ENCODE results near the gene TDP2.
"Not testable (repeated sequence)": the region's sequence is repeated elsewhere in the genome, so short reads cannot be mapped to it uniquely, and the experiment has no call there.

The TDP2 gene

DNA sequence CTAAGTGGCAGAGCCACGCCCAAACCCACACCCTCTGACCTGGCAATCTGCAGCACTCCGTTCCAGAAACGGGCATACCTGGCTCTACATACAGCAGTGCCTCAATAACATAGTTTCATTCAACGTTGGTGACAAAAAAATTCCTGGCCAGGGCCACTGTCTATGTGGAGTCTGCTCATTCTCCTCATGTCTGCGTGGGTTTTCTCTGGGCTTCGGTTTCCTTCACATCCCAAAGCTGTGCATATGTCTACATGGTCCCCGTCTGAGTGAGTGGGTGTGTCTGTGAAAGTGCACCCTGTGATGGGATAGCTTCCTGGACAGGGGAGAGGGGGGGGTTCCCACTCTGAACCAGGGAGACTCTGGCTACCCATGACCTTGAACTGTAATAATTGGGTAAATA lies 22.8 kb downstream of the TDP2 start:
- DNase-seq, result no peak

DNA sequence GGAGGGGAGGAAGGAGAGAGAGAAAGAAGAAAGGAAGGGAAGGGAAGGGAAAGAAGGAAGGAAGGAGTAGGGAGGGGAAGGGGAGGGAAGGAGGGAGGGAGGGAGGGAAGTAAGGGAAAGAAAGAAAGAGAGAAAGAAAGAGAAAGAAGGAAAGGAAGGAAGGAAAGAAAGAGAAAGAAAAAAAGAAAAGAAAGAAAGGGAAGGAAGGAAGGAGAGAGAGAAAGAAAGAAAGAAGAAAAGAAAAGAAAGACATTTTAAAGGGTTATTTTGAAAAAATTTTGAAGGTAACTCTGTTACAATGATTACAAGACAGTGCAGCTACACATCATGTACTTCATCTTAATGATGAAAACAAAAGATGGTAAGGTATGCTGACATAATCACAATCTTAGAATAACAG lies 24.6 kb downstream of the TDP2 start:
- no peak for DNase-seq

DNA sequence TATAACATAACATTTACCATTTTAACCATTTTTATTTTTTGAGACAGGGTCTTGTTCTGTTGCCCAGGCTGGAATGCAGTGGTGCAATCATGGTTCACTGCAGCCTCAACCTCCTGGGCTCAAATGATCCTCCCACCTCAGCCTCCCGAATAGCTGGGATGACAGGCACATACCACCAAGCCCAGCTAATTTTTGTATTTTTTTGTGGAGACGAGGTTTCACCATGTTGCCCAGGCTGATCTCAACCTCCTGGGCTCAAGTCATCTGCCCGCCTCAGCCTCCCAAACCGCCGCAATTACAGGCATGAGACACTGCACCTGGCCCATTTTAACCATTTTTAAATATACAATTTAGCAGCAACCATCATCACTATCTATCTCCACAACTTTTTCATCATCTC lies 26.1 kb downstream of the TDP2 start:
- DNase-seq, result not testable (repeated sequence)

DNA sequence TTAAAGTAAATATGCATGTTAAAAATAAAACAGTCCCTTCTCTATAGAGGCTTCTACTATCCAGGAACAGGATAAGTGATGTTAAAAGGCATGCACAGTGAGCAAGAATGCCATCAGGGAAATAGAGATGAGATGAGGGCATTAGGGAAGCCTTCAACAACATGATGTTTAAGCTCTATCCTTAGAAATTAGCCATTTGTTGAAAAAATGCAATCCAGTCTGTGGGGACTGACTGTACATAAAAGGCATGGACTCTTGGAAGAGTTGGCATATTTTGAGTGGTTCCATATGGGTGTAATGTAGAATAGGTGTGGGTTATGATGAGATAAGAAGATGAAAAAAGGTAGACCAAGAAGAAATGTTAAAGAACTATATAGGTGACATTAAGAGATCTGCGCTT lies 26.5 kb downstream of the TDP2 start:
- no peak for DNase-seq

DNA sequence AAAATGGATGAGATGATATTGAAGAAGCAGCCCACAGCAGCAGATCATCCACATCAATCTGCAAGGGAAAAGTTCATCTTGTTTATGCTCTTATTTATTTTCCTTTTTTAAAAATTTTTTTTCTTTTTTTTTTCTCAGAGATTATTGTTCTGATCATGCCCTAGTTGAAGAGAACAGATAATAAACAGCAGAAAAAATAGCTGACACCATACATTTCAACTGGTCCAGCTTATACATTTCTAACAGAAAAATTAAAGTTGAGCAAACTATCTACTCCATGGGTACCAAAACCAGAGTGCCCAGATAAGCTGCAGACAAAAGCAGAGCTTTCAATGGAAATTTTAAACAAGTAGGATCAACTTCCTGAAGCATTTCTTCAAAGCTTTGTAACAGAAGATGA lies 30.0 kb downstream of the TDP2 start:
- DNase-seq, result no peak

DNA sequence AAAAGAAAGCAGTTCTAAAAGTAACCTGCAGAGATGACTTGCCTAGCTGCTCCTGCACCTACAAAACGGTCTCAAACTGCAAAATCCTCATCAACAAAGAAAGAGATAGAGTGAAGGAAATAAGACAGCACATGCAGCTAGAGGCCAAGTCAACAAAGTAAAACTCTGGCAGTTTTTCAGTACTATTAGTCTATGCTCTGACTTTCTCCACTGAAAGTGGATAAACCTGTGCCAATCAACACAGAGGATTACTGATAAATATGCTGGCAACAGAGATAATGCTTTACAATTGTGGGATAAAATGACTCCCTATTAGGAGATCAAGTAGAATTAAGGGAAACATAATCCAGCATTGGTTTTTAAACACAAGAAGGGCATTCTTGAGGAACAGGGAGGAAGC lies 34.1 kb downstream of the TDP2 start:
- no peak for DNase-seq

DNA sequence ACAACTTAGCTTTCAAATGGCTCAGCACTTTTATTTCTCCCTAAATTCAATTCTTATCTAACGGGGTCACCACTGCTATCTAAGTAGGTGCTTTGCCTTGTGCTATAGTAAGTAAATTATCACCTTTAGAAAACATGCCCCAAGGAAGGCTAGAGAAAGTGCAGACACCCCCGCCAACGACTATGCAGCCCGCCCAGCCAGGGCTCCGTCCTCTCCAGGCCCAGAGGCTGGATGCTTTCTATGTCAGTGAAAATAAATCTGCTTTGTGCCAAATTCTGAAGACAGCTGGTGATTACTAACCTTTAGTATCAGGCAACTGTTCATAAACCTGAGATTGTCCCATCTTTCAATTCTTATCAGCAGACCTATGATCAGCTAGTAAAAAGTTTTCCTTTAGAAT lies 35.0 kb downstream of the TDP2 start:
- no peak for DNase-seq

DNA sequence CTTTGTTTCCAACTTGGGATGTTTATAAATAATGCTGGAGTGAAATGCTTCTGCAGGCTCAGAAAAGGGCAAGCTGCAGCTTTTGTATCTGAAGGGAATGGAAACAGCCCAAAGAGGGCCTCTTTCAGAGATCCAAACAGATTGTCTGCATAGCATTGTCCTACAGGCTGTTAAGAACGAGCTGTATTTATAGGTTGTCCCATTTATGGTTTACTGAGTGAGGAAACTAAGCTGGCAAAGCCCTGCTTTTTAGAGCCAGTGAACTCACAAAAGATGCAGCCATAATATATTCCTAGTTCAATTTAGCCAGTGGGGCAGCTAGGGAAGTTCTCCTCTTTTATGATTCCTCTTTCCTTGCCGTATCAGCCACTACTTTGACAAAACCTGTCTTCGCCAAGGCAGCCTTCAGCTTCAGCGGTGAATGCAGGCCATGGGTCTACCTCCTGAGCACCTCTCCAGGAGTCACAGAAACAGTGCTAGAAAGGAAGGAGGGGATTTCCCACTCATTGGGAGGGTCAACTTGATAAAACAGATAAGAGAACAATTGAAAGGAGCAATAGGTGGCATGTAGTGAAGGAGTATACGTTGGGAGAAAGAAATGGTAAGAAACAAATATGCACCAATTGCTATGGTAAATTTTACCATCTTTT lies 35.7 kb downstream of the TDP2 start:
- no peak for DNase-seq

DNA sequence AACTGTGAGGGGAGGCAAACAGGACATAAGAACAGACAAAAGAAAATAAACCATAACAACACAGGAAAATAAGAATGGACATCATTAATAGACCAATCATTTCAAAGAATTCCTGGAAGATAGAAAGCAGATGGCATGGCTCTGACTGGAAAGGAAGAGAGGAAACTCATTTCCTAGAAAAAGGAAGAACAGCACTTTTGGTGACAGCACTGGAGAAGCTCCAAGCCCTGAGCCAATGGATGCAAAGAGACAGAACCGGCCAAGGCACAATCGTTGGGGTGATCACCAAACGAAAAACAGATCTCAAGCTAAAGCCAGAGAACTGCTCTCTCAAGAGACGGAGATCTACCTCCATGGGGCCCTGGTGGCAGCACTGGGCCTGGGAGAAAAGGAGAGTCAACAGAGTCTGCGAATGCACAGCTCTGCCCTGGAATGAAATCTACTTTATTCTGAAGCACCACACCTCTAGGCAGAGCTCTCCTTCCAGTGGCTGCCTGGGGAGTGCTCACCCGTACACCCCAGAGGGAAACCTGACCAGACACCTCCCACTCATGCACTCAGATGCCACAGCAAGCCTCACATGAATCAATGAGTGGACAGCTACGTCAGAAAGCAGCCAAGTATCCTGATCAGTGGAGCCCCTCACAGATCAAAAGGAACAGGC lies 44.9 kb downstream of the TDP2 start:
- no peak for DNase-seq

DNA sequence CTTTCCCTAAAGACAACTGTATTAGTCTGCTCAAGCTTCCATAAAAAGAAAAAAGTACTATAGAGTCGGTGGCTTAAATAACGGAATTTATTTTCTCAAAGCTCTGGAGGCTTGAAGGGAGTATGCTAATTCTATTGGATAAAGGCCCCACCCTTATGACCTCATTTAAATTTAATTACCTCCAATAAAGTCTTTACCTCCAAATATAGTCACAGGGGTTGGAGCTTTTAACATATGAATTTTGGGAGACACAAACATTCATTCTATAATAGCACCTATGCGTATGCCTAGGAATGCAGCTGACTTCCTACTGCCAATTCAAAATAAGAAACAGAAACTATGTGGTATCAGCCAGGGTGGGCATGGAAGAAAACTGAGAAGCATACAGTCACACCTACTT lies 46.1 kb downstream of the TDP2 start:
- no peak for DNase-seq

DNA sequence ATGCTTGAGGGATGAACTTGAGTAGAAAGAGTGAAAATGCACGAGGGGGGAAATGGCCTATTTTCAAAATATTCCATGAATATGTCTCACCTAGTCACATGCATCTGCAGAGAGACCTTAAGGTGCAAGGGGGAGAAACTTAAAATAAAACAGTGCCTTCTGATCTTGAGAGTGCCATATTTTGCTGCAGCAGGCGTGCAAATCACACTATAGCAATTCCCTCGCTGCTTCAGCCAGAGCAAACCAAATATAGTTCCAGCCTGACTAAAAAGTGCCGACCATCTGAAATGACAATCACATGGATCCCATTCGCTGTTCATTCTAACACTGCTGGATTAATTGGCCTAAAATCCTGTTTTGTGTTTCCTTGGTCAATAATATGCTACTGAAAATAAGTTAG lies 47.0 kb downstream of the TDP2 start:
- no peak for DNase-seq

DNA sequence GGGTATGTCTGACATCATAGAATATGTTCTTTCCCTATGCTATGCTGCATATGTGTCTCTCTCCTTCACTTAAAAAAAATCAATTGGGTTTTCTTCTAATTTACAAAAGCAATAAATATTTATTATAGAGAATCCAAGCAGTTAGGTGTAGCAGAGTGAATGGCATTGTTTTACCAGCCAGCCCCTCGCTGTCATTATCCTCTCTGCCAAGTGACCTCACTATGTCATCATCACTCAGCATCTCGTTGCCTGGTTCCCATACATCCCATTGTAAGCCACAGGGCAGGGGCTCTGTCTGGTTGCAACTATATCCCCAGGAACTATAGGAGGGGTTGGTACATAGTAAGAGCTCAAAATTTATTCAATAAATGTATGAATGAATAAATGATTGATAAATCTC lies 52.1 kb downstream of the TDP2 start:
- DNase-seq, result no peak

DNA sequence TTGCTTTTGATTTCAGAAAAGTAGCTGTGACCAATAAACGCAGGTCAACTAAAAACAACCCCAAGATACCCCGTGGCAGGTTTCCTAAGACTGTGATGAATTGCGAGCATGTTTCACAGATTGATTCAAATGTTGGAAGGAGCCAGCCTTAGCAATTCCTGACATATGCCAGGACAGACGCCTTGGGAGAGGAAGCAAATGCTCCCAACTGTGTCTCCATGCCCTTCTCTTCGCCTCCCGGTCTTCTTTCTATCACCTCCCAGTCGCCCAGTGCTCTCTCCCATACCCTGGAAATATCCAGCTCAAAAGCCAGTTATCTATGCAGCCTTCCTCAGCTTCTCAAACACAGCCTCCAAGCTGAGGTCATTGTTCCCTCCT lies 52.7 kb downstream of the TDP2 start:
- no peak for DNase-seq

DNA sequence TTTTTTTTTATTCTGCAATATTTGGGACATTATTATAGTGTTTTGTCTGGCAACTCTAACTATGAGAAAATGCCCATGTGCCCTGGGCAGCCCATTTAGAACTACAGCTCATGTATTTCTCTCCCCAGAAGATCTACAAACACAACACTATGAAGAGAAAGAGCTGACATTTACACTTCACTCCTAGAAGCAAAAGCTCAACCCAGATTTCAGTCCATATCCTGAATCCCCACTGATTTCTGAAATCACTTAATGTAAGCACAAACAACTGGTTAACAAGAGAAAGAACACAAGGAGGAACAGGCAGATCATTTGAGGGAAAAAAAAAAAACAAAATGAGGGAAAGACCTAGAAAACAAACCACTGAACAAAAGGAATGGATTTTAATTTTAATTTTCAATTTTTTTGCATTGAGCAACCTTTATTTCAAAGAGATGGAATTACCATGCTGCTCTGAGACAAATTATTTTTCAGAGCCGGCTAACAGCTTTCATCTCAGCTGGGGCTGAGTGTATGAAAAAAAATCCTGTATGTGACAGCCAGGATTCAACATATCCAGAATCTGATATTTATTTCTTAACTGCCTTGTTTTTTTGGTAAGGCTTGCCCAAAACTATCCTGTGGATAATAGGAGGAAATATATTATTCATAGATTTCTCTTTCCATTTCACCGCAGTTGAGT lies 53.2 kb downstream of the TDP2 start:
- no peak for DNase-seq

DNA sequence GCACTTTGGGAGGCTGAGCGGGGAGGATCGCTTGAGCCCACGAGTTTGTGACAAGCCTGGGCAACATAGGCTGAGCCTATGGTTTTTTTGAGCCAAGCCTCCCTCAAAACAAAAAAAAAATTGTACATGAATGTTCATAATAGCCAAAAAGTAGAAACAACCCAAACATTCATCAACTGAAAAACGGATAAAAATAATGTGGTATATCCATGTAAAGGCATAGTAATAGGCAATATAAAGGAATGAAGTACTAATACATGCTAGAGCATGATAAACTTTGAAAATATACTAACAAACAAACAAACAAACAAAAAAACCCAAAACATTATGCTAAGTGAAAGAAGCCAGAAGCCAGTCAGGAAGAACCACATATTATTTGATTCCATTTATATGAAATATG lies 56.0 kb downstream of the TDP2 start:
- DNase-seq, result no peak

DNA sequence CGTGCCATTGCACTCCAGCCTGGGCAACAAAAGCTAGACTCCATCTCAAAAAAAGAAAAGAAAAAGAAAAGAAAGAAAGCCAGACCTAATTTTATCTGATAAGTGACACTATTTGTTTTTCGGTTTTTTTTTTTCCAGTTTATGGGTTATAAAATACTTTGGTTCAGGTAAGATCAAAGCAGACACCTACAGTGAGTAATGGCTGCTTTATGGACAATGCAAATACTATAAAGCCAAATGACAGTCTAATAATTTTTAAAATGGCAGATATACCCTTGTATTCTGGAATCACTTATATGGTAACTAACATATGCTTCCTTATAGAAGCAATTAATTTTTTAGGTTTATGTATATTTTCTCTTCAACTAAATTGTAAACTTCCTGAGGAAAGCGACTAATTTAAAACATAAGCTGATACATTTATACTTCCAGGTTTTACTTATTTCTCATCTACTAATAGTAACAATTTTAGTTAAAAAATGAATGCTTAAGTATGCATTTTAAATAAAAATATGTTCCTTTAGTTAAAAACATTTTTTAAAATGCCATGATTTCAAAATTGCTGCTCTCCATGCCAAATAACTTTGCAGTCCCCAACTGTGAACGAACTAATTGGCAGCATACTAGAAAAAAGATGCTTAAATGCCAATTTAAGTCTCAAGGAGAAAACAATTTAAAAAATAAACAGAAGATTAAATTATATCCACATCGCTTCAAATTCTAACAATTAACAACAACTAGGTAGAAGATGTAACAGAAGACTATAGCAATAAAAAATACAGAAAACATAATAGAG lies 59.2 kb downstream of the TDP2 start:
- DNase-seq, result no peak

DNA sequence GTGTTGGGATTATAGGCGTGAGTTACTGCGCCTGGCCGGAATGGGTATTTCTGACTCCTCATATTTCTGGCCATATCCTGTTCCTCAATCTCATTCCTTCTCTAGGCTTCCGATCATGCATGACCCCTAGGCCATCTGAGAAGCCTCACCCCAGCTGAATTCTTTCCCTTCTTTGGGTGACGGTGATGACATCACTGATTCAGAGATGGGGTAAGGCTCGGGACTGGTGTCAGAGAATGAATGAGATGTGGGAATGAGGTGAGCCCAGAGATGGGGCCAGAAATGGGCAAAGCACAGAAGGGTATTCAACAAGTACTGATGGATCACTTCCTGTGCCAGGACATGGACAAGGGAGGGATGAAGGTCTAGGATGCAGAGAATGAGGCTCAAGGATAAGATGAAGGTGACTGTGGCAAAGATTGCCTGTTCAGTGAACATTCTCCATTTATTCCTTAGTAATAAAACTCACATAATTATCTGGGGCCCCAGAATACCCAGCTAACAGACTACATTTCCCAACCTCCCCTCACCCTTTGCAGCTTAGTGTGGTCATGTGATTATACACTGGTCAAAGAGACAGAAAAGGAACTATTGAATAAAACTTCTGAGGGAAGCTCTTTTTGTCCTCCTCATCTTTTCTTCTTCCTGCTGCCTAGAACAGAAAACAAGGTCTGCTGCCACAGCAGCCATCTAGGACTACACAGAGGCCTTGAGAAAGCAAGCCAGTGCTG lies 60.3 kb downstream of the TDP2 start:
- no peak for DNase-seq

DNA sequence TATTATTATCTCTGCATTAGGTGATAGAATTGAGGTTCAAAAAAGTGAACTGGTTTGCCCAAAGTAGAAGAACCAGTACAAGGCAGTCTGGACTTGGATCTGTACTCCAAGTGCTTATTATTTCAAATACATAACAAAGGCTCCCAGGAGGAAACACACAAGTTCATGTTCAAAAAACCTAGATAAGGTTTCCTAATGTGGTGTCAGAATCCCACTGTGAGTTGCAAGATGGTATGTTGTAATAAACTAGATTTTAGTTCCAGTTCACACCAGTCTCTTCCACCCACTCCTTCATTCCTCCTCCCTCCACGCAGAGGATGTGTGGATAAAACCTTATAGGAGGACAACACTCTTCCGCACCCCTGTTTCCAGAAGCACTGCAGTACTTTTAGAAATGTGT lies 63.5 kb downstream of the TDP2 start:
- DNase-seq, result no peak

DNA sequence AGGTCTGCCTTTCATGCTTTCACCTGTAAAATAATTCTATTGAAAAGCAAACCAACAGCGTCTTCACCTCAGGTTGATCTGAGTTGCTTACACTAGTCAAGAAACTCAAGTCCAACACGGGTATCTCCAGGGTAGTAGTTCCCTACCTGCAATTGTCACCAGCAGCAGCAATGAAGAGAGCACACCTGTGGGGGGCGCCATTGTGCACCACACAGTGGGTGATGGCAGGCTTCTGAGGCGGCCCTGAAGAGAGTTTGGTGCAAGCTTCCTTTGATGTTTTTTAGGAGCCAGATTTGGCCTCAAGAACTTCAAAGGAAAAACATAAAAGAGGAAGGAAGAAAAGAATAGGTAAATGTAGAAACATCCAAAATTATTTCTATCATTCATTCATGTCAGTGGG lies 65.8 kb downstream of the TDP2 start:
- DNase-seq, result no peak

All from activated CD4-positive, alpha-beta T cell treated with anti-CD3 and anti-CD28 coated beads for 1 hour (primary cell).